ENCODE data around the gene SOX9.

DNA sequence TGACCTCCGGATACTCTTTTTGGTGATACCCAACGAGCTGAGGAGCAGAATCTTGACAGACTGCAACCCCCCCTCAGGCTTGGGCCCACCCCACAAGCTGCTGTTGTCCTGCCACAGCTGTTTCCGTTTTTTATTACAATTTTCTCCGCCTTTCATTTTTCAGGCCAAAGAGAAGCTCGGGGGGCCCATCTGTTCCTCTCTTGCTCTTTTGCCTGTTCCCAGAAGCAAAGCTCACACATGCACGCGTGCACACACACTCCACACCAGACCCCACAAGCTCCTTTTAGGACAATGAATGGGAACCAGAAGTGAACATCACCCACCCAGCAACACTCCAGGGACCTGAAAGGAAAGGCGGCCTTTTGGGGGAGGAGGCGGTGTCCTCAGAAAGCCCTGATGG, 16.3 kb downstream of the SOX9 start:
- TF ChIP-seq, protein P1, sequence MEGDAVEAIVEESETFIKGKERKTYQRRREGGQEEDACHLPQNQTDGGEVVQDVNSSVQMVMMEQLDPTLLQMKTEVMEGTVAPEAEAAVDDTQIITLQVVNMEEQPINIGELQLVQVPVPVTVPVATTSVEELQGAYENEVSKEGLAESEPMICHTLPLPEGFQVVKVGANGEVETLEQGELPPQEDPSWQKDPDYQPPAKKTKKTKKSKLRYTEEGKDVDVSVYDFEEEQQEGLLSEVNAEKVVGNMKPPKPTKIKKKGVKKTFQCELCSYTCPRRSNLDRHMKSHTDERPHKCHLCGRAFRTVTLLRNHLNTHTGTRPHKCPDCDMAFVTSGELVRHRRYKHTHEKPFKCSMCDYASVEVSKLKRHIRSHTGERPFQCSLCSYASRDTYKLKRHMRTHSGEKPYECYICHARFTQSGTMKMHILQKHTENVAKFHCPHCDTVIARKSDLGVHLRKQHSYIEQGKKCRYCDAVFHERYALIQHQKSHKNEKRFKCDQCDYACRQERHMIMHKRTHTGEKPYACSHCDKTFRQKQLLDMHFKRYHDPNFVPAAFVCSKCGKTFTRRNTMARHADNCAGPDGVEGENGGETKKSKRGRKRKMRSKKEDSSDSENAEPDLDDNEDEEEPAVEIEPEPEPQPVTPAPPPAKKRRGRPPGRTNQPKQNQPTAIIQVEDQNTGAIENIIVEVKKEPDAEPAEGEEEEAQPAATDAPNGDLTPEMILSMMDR (IDR thresholded peaks at IDR 0.05), result no peak
- TF ChIP-seq EP300 (IDR thresholded peaks at IDR 0.05) (no peak), POLR2A (IDR thresholded peaks at IDR 0.05) (no peak)
